ENCODE measurements around the gene CTNNA3.

CTNNA3 gene

GRCh38 chr10:67327626-67328535 lies 368.1 kb downstream of the CTNNA3 start:
- DNase-seq (ENCODE audit: low read depth), result no peak

- no peak for DNase-seq (ENCODE audit: low read depth)
Measured at GRCh38 chr10:67319976-67320375, 376.0 kb downstream of the CTNNA3 start.

GRCh38 chr10:67308912-67309311 lies 387.1 kb downstream of the CTNNA3 start:
- no peak for DNase-seq (ENCODE audit: low read depth)

- peak; percentile 19 for DNase-seq (ENCODE audit: low read depth)
Measured at GRCh38 chr10:67306588-67307205, 389.3 kb downstream of the CTNNA3 start.

GRCh38 chr10:67302701-67303100 lies 393.3 kb downstream of the CTNNA3 start:
- DNase-seq (ENCODE audit: low read depth), result no peak

- DNase-seq (ENCODE audit: low read depth), result no peak
Measured at GRCh38 chr10:67299761-67300160, 396.2 kb downstream of the CTNNA3 start.

GRCh38 chr10:67297637-67298181 lies 398.3 kb downstream of the CTNNA3 start:
- no peak for DNase-seq (ENCODE audit: low read depth)

GRCh38 chr10:67296926-67297325 lies 399.1 kb downstream of the CTNNA3 start:
- no peak for DNase-seq (ENCODE audit: low read depth)

- no peak for DNase-seq (ENCODE audit: low read depth)
Measured at GRCh38 chr10:67288688-67289410, 407.1 kb downstream of the CTNNA3 start.

- no peak for DNase-seq (ENCODE audit: low read depth)
Measured at GRCh38 chr10:67284589-67284988, 411.4 kb downstream of the CTNNA3 start.

- DNase-seq (ENCODE audit: low read depth), result no peak
Measured at GRCh38 chr10:67282871-67283270, 413.1 kb downstream of the CTNNA3 start.

GRCh38 chr10:67280405-67280804 lies 415.6 kb downstream of the CTNNA3 start:
- no peak for DNase-seq (ENCODE audit: low read depth)

GRCh38 chr10:67277402-67277801 lies 418.6 kb downstream of the CTNNA3 start:
- no peak for DNase-seq (ENCODE audit: low read depth)

- DNase-seq (ENCODE audit: low read depth), result no peak
Measured at GRCh38 chr10:67269828-67270227, 426.2 kb downstream of the CTNNA3 start.

GRCh38 chr10:67268146-67268545 lies 427.8 kb downstream of the CTNNA3 start:
- DNase-seq (ENCODE audit: low read depth), result no peak

GRCh38 chr10:67262675-67263074 lies 433.3 kb downstream of the CTNNA3 start:
- no peak for DNase-seq (ENCODE audit: low read depth)

GRCh38 chr10:67261300-67261797 lies 434.6 kb downstream of the CTNNA3 start:
- no peak for DNase-seq (ENCODE audit: low read depth)

- no peak for DNase-seq (ENCODE audit: low read depth)
Measured at GRCh38 chr10:67259319-67259929, 436.6 kb downstream of the CTNNA3 start.

- no peak for DNase-seq (ENCODE audit: low read depth)
Measured at GRCh38 chr10:67257427-67258144, 438.4 kb downstream of the CTNNA3 start.

GRCh38 chr10:67257018-67257417 lies 439.0 kb downstream of the CTNNA3 start:
- DNase-seq (ENCODE audit: low read depth), result peak; percentile 20

GRCh38 chr10:67250686-67251085 lies 445.3 kb downstream of the CTNNA3 start:
- no peak for DNase-seq (ENCODE audit: low read depth)

Measured in iris pigment epithelial cell (primary cell).